Measurements from ENCODE around the gene WFS1. TPM values are rescaled to one million over a fixed set of nuclear protein-coding genes. Genes with fewer than 3 reads are reported as not detected.

Gene WFS1
- total and polyA plus RNA-seq, 2 of the 8 experiments (the other 6 are each of a cell fraction or from before 2014, with no cell fraction given), result 29.1 to 43.1 TPM

GRCh38 chr4:6268650-6269615, 717 bp upstream of the WFS1 start (continued):
- TF ChIP-seq KDM5A (IDR thresholded peaks at IDR 0.05; ENCODE audit: low read length) (no peak), EZH2 (IDR thresholded peaks at IDR 0.05; ENCODE audit: low read depth, low read length, severe bottlenecking) (no peak)
